Measurements from ENCODE around the gene LSP1. TPM values are rescaled to one million over a fixed set of nuclear protein-coding genes. Genes with fewer than 3 reads are reported as not detected.

The LSP1 gene
- total RNA-seq, 2 experiments from 2014 or later: 42.4 to 42.9 TPM

DNA sequence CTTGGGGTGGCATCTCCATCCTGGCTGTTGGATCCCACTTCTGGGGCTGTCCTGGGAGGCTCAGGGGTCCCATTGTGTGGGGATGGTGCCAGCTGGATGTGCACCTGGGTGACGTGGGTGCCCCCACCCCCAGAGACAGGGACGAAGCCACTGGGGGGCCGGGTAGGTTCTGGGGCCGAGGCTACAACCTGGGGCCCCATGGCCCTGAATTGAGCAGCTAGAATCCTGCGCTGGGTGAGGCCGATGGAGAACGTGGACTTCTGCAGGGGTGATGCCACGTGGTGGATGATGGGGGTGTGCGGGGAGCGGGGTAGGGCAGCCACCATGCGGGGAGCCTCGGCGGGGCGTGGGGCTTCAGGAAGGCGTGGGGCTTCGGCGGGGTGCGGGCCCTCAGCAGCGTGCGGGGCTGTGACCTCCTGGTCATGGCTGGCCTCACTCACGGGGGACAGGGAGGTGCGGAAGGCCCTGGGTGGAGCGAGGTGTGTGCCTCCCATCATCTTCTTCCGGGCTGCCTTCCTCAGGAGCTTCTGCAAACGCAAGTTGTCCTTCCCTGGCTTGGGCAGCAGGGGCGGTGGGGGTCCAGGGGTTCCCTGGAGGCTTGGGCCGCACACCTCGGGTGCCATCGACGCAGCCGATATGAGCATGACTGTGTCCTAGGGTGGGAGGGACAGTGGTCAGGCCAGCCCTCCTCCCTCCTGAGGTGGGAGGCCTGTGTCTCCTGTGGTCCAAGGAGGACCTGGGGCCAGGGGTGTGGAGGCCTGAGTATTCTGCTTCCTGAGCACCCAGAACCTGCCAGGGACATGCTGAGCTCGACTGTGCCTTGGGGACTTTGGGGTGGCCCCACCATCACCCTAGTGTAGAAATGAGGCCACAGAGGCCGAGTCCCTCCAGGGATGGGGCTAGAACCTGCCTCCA is 37.3 kb downstream of the LSP1 start:
- DNase-seq: peak; percentile 40
- Mint-ChIP-seq H3K27me3 (ENCODE audit: low read depth) (no peaks in the 10 kb centered on the region), H3K9me3 (no peaks in the 10 kb centered on the region), H3K27ac (peak overlapping the region; percentile 71), H3K36me3 (ENCODE audit: low read depth) (peaks cover 6% of the 10 kb centered on the region), H3K4me1 (ENCODE audit: low read depth) (peaks cover 23% of the 10 kb centered on the region), H3K4me3 (peak overlapping the region; percentile 79)
- intact Hi-C loops (cut with micrococcal nuclease): loop anchor here (2.0 to 10.0 kb wide), 2 partner anchors 37 to 55 kb away; partner anchors contain the start of genes LSP1, SYT8 and TNNI2
- CTCF ChIA-PET: interaction anchor here (0.7 to 2.0 kb wide), 5 partner anchors 8 to 111 kb away, joined by 3 to 11 read pairs (median 4); no protein-coding TSS in a partner anchor

DNA sequence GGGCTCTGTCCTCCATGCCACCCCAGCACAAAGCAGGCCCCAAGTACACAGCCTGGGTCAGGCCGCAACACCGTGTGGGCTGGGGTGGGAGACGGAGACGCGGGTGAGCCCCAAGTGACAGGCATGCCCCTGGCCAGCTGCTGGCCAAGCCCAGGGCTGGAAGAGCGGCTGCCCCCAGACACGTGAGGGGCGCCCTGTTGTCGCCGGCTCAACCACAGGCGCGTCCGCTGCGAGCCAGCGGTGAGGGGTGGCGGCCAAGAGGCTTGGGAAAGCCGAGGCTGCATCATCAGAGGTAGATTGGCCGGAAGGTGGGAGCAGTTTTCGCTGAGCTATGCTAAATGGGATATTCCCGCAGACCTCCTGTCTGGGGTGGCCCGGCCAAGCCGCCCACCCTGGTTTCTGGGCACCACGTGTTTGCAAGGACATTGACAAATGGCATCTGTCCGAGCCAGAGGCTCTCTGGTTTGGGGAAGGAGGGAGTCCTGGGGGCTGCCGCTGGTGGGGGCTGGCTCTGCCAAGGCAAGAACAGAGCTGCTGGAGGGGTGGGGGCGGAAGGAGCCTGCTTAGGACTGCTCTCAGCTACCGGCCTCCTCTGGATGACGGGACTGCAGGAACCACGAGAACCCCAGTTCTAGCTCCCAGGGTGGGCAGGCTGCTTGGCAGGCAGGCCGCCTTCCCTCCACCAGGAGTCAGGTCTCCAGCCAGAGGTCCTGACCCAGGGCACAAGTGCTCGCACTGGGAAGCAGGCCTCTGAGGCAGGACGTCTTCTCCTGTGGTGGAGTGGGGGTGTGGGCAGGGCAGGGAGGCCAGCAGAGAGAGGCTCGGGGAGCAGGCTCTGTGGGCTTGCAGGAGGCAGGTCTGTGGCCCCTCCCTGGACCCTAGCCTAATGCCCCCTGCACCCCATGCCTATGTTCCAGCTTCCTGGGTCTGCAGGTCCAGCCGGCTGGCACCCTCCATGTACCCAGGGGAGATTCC is 38.3 kb downstream of the LSP1 start:
- intact Hi-C loops (cut with micrococcal nuclease): loop anchor here (2.0 kb wide), 1 partner anchor 38 kb away; the partner anchor contains the start of gene LSP1
- Mint-ChIP-seq H3K4me3 (peak overlapping the region; percentile 79), H3K36me3 (ENCODE audit: low read depth) (peaks cover 6% of the 10 kb centered on the region), H3K27me3 (ENCODE audit: low read depth) (no peaks in the 10 kb centered on the region), H3K9me3 (no peaks in the 10 kb centered on the region), H3K27ac (no peak overlapping the region), H3K4me1 (ENCODE audit: low read depth) (peaks cover 23% of the 10 kb centered on the region)
- no peak for DNase-seq
- CTCF ChIA-PET: interaction anchor here (0.6 to 2.0 kb wide), 7 partner anchors 9 to 197 kb away, joined by 3 to 11 read pairs (median 4); no protein-coding TSS in a partner anchor

- Mint-ChIP-seq H3K9me3 (no peaks in the 10 kb centered on the region), H3K4me1 (ENCODE audit: low read depth) (peaks cover 23% of the 10 kb centered on the region), H3K36me3 (ENCODE audit: low read depth) (peaks cover 6% of the 10 kb centered on the region), H3K27me3 (ENCODE audit: low read depth) (no peaks in the 10 kb centered on the region), H3K27ac (peak within 1 kb of the TSS; percentile 39), H3K4me3 (peak within 1 kb of the TSS; percentile 79)
- DNase-seq: no peak
- intact Hi-C loops (cut with micrococcal nuclease): loop anchor here (2.0 kb wide), 1 partner anchor 39 kb away; the partner anchor contains the start of gene LSP1
- CTCF ChIA-PET: interaction anchor here (0.9 to 2.0 kb wide), 3 partner anchors 9 to 197 kb away, joined by 3 to 11 read pairs (median 9); no protein-coding TSS in a partner anchor
Observed at GRCh38 chr11:1891831-1892115, 38.9 kb downstream of the LSP1 start, which contains the start of gene PRR33. Gene PRR33, minus strand, starts transcription at chr11:1891895. Its CDS starts 1,311 bp downstream, at chr11:1890584.

DNA sequence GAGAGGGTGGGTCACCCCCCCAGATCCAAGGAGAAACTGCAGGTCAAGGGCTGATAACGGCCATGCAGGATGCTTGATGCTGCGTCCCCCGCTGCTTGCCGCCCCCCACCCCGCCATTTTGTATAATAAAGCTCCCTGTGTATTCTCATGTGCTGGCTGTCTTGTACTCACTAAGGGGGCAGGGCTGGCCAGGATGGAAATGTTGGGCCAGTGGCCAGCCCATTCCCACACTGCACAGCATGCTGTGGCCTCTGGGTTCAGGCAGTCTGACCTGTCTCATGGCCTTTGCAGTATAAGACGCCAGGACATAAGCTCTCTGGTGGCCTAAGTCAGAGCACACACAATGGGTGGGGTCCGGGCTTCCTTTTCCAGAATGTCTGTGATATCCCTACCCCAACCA is 39.2 kb downstream of the LSP1 start:
- DNase-seq: no peak
- Mint-ChIP-seq H3K4me1 (ENCODE audit: low read depth) (peaks cover 23% of the 10 kb centered on the region), H3K9me3 (no peaks in the 10 kb centered on the region), H3K27ac (peak overlapping the region; percentile 39), H3K4me3 (no peak overlapping the region), H3K27me3 (ENCODE audit: low read depth) (no peaks in the 10 kb centered on the region), H3K36me3 (ENCODE audit: low read depth) (peaks cover 6% of the 10 kb centered on the region)
- CTCF ChIA-PET: interaction anchor here (2.0 kb wide), 1 partner anchor 10 kb away, joined by 11 read pairs; no protein-coding TSS in a partner anchor
- intact Hi-C loops (cut with micrococcal nuclease): no loop called here

DNA sequence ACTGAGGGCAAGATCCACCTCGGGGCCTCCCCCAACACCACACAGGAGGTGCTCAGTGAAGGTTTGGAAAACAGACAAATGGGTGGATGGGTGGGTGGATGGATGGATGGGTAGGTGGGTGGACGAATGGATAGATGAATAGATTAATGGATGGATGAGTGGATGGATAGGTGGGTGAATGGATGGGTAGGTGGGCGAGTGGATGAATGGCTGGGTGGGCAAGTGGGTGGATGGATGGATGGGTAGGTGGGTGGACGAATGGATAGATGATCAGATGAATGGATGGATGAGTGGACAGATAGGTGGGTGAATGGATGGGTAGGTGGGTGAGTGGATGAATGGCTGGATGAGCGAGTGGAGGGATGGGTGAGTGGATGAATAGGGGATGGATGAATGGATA is 39.7 kb downstream of the LSP1 start:
- Mint-ChIP-seq H3K4me1 (ENCODE audit: low read depth) (peaks cover 23% of the 10 kb centered on the region), H3K27ac (no peak overlapping the region), H3K36me3 (ENCODE audit: low read depth) (peaks cover 6% of the 10 kb centered on the region), H3K9me3 (no peaks in the 10 kb centered on the region), H3K27me3 (ENCODE audit: low read depth) (no peaks in the 10 kb centered on the region), H3K4me3 (no peak overlapping the region)
- no peak for DNase-seq
- intact Hi-C loops (cut with micrococcal nuclease): no loop called here
- CTCF ChIA-PET: no interaction called here

DNA sequence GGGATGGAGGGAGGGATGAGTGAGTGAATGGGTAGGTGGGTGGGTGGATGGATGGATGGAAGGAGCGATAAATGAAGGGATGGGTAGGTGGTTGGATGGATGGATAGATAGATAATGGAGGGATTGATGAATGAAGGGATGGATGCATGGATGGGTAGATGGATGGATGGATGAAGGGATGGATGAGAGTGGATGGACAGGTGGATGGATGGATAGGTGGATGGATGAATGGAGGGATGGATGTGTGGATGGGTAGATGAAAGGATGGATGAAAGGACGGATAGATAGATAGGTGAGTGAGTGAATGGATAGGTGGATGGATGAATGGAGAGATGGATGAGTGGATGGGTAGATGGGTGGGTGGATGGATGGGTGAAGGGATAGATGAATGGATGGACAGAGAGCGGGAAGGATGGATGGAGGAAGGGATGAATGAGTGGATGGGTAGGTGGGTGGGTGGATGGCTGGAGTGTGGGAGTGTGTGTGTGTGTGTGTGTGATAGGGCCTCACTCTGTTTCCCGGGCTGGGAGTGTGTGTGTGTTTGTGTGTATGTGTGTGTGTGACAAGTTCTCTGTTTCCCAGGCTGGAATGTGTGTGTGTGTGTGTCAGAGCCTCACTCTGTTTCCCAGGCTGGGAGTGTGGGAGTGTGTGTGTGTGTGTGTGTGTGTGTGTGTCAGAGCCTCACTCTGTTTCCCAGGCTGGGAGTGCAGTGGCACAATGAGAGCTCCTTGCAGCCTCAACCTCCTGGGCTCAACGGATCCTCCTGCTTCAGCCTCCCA is 40.9 kb downstream of the LSP1 start:
- DNase-seq: no peak
- no peaks in the 10 kb centered on the region for H3K27me3 Mint-ChIP-seq (ENCODE audit: low read depth)
- H3K4me1 Mint-ChIP-seq (ENCODE audit: low read depth): peaks cover 19% of the 10 kb centered on the region
- peaks cover 5% of the 10 kb centered on the region for H3K36me3 Mint-ChIP-seq (ENCODE audit: low read depth)
- no peaks in the 10 kb centered on the region for H3K9me3 Mint-ChIP-seq
- CTCF ChIA-PET: no interaction called here
- intact Hi-C loops (cut with micrococcal nuclease): loop anchor here (1.0 kb wide), 1 partner anchor 46 kb away; no protein-coding TSS in a partner anchor
- H3K4me3 Mint-ChIP-seq: no peak overlapping the region
- H3K27ac Mint-ChIP-seq: no peak overlapping the region

DNA sequence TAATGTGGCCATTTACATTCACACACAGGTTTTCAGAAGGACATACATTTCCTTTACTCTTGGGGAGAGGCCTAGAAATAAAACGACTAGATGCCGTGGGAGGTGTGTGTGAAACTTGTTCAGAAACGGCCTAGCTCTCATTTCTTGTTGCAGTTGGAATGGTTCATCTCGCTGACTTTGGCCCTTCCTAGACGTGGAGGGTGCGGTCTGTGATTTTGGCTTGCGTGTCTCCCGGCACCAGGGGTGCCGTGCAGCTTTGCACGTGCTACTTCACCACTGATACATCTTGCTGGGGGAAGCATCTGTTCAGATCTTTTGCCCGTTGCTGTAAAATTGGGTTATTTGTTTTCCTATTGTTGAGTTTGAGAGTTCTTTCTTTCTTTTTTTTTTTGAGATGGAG is 41.9 kb downstream of the LSP1 start:
- intact Hi-C loops (cut with micrococcal nuclease): loop anchor here (1.0 kb wide), 1 partner anchor 45 kb away; no protein-coding TSS in a partner anchor
- DNase-seq: no peak
- no peaks in the 10 kb centered on the region for H3K27me3 Mint-ChIP-seq (ENCODE audit: low read depth)

DNA sequence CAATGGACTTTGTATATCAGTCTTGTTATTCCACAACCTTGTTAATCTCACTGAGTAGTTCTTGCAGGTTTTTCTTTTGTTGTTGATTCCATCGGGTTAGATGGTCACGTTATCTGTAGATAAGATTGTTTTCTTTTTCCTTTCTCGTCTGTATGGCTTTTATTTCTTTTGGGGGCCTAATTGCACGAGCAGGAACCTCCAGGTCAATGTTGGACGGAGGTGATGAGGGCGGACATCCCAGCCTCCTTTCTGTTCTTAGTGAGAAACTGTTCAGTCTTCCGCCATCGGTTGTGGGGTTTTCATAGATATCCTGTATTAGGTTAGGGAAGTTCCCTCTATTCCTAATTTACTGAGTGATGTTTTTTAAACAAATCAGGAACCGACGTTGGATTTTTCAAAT is 43.6 kb downstream of the LSP1 start:
- Mint-ChIP-seq H3K27ac (no peak overlapping the region), H3K36me3 (ENCODE audit: low read depth) (peaks cover 2% of the 10 kb centered on the region), H3K27me3 (ENCODE audit: low read depth) (no peaks in the 10 kb centered on the region), H3K9me3 (no peaks in the 10 kb centered on the region), H3K4me1 (ENCODE audit: low read depth) (peaks cover 8% of the 10 kb centered on the region), H3K4me3 (no peak overlapping the region)
- CTCF ChIA-PET: interaction anchor here (1.3 kb wide), 1 partner anchor 106 kb away, joined by 3 read pairs; no protein-coding TSS in a partner anchor
- DNase-seq: no peak
- intact Hi-C loops (cut with micrococcal nuclease): no loop called here

More for the DNA sequence above, 41.9 kb downstream of the LSP1 start:
- Mint-ChIP-seq H3K9me3 (no peaks in the 10 kb centered on the region), H3K4me3 (no peak overlapping the region), H3K4me1 (ENCODE audit: low read depth) (peaks cover 16% of the 10 kb centered on the region), H3K36me3 (ENCODE audit: low read depth) (peaks cover 2% of the 10 kb centered on the region), H3K27ac (no peak overlapping the region)
- CTCF ChIA-PET: no interaction called here

- DNase-seq: no peak
- no peaks in the 10 kb centered on the region for H3K9me3 Mint-ChIP-seq
- intact Hi-C loops (cut with micrococcal nuclease): no loop called here
- H3K36me3 Mint-ChIP-seq (ENCODE audit: low read depth): peaks cover 2% of the 10 kb centered on the region
- CTCF ChIA-PET: interaction anchor here (1.0 to 1.3 kb wide), 2 partner anchors 64 to 105 kb away, joined by 3 to 4 read pairs; no protein-coding TSS in a partner anchor
- no peak overlapping the region for H3K27ac Mint-ChIP-seq
- H3K4me3 Mint-ChIP-seq: no peak overlapping the region
- no peaks in the 10 kb centered on the region for H3K27me3 Mint-ChIP-seq (ENCODE audit: low read depth)
- peaks cover 5% of the 10 kb centered on the region for H3K4me1 Mint-ChIP-seq (ENCODE audit: low read depth)
Observed at GRCh38 chr11:1896923-1897322, 44.0 kb downstream of the LSP1 start.

- Mint-ChIP-seq H3K4me1 (ENCODE audit: low read depth) (no peaks in the 10 kb centered on the region), H3K9me3 (no peaks in the 10 kb centered on the region), H3K4me3 (no peak overlapping the region), H3K36me3 (ENCODE audit: low read depth) (no peaks in the 10 kb centered on the region), H3K27ac (no peak overlapping the region), H3K27me3 (ENCODE audit: low read depth) (no peaks in the 10 kb centered on the region)
- no peak for DNase-seq
- CTCF ChIA-PET: interaction anchor here (0.7 kb wide), 1 partner anchor 57 kb away, joined by 3 read pairs; no protein-coding TSS in a partner anchor
- intact Hi-C loops (cut with micrococcal nuclease): no loop called here
Observed at GRCh38 chr11:1899090-1899489, 46.2 kb downstream of the LSP1 start.

GRCh38 chr11:1899686-1900085 is 46.8 kb downstream of the LSP1 start:
- H3K9me3 Mint-ChIP-seq: no peaks in the 10 kb centered on the region
- H3K4me1 Mint-ChIP-seq (ENCODE audit: low read depth): no peaks in the 10 kb centered on the region
- no peak overlapping the region for H3K27ac Mint-ChIP-seq
- no peak for DNase-seq
- CTCF ChIA-PET: no interaction called here
- no peak overlapping the region for H3K4me3 Mint-ChIP-seq
- H3K36me3 Mint-ChIP-seq (ENCODE audit: low read depth): no peaks in the 10 kb centered on the region
- no peaks in the 10 kb centered on the region for H3K27me3 Mint-ChIP-seq (ENCODE audit: low read depth)
- intact Hi-C loops (cut with micrococcal nuclease): no loop called here

All from activated naive CD4-positive, alpha-beta T cell treated with anti-CD3 and anti-CD28 coated beads for 36 hours (primary cell).